ENCODE data around the gene DLK1. TPM values are rescaled to one million over a fixed set of nuclear protein-coding genes. Genes with fewer than 3 reads are reported as not detected.

The DLK1 gene
- total RNA-seq, 4 donors from 2014 or later: not detected

DNA sequence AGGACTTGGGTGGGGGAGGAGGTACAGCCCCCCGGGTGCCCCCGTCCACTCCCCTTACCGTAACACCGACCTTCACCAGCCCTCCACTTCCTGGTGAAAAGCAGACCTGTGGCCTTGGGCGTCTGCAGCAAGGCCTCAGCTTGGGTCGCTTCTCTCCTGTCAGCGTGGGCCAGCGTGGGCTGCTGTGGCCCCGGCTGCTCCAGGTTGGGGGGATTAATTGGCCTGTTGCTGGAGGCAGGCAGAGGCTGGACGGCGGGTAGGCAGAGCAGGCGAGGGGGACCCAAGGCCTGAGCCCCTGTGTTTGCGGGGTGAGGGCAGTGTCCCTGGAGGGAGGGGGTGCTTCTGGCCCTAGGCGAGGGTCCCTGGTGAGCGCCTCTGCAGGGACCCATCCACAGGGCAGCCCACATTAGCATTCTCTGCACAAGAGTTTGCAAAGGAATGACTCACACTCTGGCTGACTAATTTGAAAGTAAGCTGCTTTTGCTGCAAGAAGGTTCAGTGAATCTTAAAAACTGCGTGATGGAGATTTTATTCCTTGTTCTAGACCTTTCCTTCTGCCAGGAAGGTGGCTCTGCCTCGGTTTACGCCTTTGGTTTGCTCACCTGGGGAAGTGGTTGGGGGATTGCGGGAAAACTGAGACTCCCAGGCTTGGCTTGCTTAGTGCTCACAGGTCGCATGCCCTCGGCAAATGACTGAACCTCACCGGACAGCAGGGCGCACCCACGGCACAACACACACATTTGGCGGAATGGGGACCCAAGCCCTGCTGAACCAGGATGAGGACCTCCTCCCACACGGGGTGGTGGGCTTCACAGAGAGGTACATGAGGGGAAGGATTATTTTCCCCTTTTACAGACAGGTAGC is 37.9 kb upstream of the DLK1 start:
- Histone ChIP-seq H3K27me3 (peaks cover 40% of the 10 kb centered on the region), H3K4me1 (peaks cover 25% of the 10 kb centered on the region), H3K36me3 (no peaks in the 10 kb centered on the region), H3K4me3 (no peak overlapping the region), H3K27ac (no peak overlapping the region), H3K9me3 (no peaks in the 10 kb centered on the region)
- no peak for TF ChIP-seq POLR2AphosphoS5 (IDR thresholded peaks at IDR 0.05)
- TF ChIP-seq, protein P1, sequence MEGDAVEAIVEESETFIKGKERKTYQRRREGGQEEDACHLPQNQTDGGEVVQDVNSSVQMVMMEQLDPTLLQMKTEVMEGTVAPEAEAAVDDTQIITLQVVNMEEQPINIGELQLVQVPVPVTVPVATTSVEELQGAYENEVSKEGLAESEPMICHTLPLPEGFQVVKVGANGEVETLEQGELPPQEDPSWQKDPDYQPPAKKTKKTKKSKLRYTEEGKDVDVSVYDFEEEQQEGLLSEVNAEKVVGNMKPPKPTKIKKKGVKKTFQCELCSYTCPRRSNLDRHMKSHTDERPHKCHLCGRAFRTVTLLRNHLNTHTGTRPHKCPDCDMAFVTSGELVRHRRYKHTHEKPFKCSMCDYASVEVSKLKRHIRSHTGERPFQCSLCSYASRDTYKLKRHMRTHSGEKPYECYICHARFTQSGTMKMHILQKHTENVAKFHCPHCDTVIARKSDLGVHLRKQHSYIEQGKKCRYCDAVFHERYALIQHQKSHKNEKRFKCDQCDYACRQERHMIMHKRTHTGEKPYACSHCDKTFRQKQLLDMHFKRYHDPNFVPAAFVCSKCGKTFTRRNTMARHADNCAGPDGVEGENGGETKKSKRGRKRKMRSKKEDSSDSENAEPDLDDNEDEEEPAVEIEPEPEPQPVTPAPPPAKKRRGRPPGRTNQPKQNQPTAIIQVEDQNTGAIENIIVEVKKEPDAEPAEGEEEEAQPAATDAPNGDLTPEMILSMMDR (IDR thresholded peaks at IDR 0.05): no peak
- TF ChIP-seq EP300 (IDR thresholded peaks at IDR 0.05): no peak
- TF ChIP-seq POLR2A (IDR thresholded peaks at IDR 0.05): no peak
- WGBS: 77% methylated on average over 25 of the region's 26 CpGs
- no peak for DNase-seq (ENCODE audit: low spot score in 2 of 2)

GRCh38 chr14:100690672-100691071 is 36.0 kb upstream of the DLK1 start:
- TF ChIP-seq EP300 (IDR thresholded peaks at IDR 0.05) (no peak), POLR2A (IDR thresholded peaks at IDR 0.05) (no peak), POLR2AphosphoS5 (IDR thresholded peaks at IDR 0.05) (no peak)
- TF ChIP-seq, protein P1 (IDR thresholded peaks at IDR 0.05): no peak
- DNase-seq (ENCODE audit: low spot score in 2 of 2): no peak
- 93% methylated on average over 5 of the region's 5 CpGs for WGBS
- Histone ChIP-seq H3K27ac (no peak overlapping the region), H3K4me1 (peaks cover 25% of the 10 kb centered on the region), H3K9me3 (no peaks in the 10 kb centered on the region), H3K4me3 (no peak overlapping the region), H3K36me3 (no peaks in the 10 kb centered on the region), H3K27me3 (peaks cover 41% of the 10 kb centered on the region)

- no peak overlapping the region for H3K4me3 ChIP-seq
Measured at GRCh38 chr14:100691395-100692056, 35.2 kb upstream of the DLK1 start.

DNA sequence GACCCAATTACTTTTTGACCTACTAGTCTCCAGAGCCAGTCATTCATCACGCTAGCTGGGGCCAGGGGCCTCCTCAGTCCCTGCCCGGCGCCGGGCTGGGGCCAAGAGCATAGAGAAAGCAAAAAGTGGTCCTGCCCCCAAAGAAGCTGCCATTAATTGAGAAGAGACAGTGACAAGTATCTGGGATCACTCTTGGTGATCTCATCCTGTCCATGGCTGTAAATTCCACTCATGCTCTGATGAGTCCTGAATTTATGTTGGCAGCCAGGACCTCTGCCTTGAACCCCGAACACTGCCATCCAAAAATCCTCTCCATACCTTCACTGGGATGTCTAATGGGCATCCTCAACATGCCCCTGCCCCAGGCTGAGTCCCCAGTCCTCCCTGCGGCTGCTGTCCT is 34.4 kb upstream of the DLK1 start:
- H3K4me1 ChIP-seq: peaks cover 31% of the 10 kb centered on the region
- H3K9me3 ChIP-seq: no peaks in the 10 kb centered on the region
- peaks cover 38% of the 10 kb centered on the region for H3K27me3 ChIP-seq
- H3K36me3 ChIP-seq: no peaks in the 10 kb centered on the region
- H3K27ac ChIP-seq: no peak overlapping the region
- no peak overlapping the region for H3K4me3 ChIP-seq
- no peak for DNase-seq (ENCODE audit: low spot score in 2 of 2)
- WGBS: 70% methylated on average over 6 of the region's 6 CpGs
- TF ChIP-seq POLR2AphosphoS5 (IDR thresholded peaks at IDR 0.05) (no peak), POLR2A (IDR thresholded peaks at IDR 0.05) (no peak), EP300 (IDR thresholded peaks at IDR 0.05) (no peak)

More at GRCh38 chr14:100691395-100692056, 35.2 kb upstream of the DLK1 start:
- Histone ChIP-seq H3K27me3 (peaks cover 41% of the 10 kb centered on the region), H3K9me3 (no peaks in the 10 kb centered on the region), H3K27ac (no peak overlapping the region), H3K4me1 (peaks cover 27% of the 10 kb centered on the region), H3K36me3 (no peaks in the 10 kb centered on the region)
- no peak for DNase-seq (ENCODE audit: low spot score in 2 of 2)
- TF ChIP-seq POLR2AphosphoS5 (IDR thresholded peaks at IDR 0.05): no peak
- TF ChIP-seq EP300 (IDR thresholded peaks at IDR 0.05): no peak
- TF ChIP-seq, protein P1 (IDR thresholded peaks at IDR 0.05): no peak
- TF ChIP-seq POLR2A (IDR thresholded peaks at IDR 0.05): no peak
- 51% methylated on average over 29 of the region's 29 CpGs for WGBS

DNA sequence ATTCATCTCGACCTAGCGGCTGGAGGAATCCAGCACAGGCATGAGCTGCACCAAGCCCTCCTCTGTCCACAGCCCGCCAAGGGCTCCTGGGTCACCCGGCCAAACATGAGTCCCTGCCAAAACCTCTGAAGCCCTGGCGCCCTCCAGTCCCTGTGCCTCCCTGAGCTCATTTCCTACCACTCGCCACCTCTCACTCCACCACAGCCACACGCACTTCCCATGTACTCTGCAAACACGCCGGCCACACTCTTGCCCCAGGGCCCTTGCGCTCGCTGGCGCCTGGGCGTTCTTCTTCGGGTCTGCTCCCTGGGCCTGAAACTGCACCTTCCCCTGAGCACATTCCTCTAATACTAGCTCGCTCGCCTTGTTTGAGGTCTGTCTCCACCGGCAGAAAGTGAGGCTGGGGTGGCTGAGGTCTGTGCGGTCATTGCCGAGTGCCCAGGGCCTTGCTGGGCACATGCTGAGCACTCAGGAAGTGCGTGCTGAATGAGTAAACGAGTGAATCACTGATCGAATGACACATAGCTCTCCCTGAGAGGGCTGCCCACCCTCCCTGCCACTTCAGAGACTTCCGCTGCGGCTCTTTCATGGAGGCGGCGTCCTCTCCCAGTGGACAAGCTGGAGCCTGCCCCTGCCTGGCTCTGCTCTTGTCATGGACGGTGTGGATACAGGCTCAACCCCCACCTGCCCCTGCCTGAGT is 33.7 kb upstream of the DLK1 start:
- H3K36me3 ChIP-seq: no peaks in the 10 kb centered on the region
- no peak for DNase-seq (ENCODE audit: low spot score in 2 of 2)
- H3K4me1 ChIP-seq: peaks cover 31% of the 10 kb centered on the region
- TF ChIP-seq, protein P1 (IDR thresholded peaks at IDR 0.05): no peak
- no peak for TF ChIP-seq POLR2A (IDR thresholded peaks at IDR 0.05)
- 64% methylated on average over 24 of the region's 27 CpGs for WGBS
- no peaks in the 10 kb centered on the region for H3K9me3 ChIP-seq
- no peak overlapping the region for H3K27ac ChIP-seq
- peaks cover 36% of the 10 kb centered on the region for H3K27me3 ChIP-seq
- no peak overlapping the region for H3K4me3 ChIP-seq
